Neural cell (in vitro differentiated cells): ENCODE results near the gene PIGQ. TPM values are rescaled to one million over a fixed set of nuclear protein-coding genes. Genes with fewer than 3 reads are reported as not detected.

Source experiments
- H2AFZ ChIP-seq: fragments of 200-600, 300-800 bp; sonication (generic), shearing (Covaris generic); 2 replicates; pipeline ENCODE4 v1.6.0; 2014; ENCODE audit warnings: low read depth, mild to moderate bottlenecking, antibody characterized with exemption, low read length, moderate library complexity
- H3F3A ChIP-seq: fragments of 200-600 bp; shearing (Covaris generic); 2 replicates; pipeline ENCODE4 v1.6.1; 2016; ENCODE audit warnings: mild to moderate bottlenecking, moderate library complexity, mixed read lengths, antibody characterized with exemption, low read length; ENCODE audit not compliant: insufficient read depth, poor library complexity, severe bottlenecking
- H3K27ac ChIP-seq: fragments of 200-600, 300-800 bp; sonication (generic), shearing (Covaris generic); 2 replicates; pipeline ENCODE4 v1.5.1; 2014; ENCODE audit warnings: mild to moderate bottlenecking, low read length, moderate library complexity
- H3K27me3 ChIP-seq: fragments of 300-800, 200-600 bp; sonication (generic), shearing (Covaris generic); 2 replicates; pipeline ENCODE4 v1.6.0; 2014; ENCODE audit warnings: mild to moderate bottlenecking, low read depth, low read length, moderate library complexity; ENCODE audit not compliant: insufficient read depth
- H3K36me3 ChIP-seq: fragments of 300-800, 200-600 bp; sonication (generic), shearing (Covaris generic); 2 replicates; pipeline ENCODE4 v1.5.1; 2014; ENCODE audit warnings: mild to moderate bottlenecking, antibody characterized with exemption, low read length, moderate library complexity; ENCODE audit not compliant: insufficient read depth
- H3K4me2 ChIP-seq: fragments of 300-800, 200-600 bp; sonication (generic), shearing (Covaris generic); 2 replicates; pipeline ENCODE4 v1.6.0; 2014; ENCODE audit warnings: mild to moderate bottlenecking, low read length
- H3K4me3 ChIP-seq: fragments of 300-800, 200-600 bp; sonication (generic), shearing (Covaris generic); 2 replicates; pipeline ENCODE4 v1.5.1; 2014; ENCODE audit warnings: mild to moderate bottlenecking, low read length, moderate library complexity
- H3K79me2 ChIP-seq: fragments of 200-600 bp; shearing (Covaris generic); replicated peaks from 2 replicates; pipeline ENCODE4 v1.6.0; 2014; ENCODE audit warnings: mild to moderate bottlenecking, low read length, moderate library complexity; ENCODE audit not compliant: insufficient read depth
- H3K9ac ChIP-seq: fragments of 300-800, 200-600 bp; sonication (generic), shearing (Covaris generic); 2 replicates; pipeline ENCODE4 v1.6.1; 2016; ENCODE audit warnings: mild to moderate bottlenecking, low read length, mixed read lengths
- H3K9me2 ChIP-seq: fragments of 200-600 bp; shearing (Covaris generic); 2 replicates; pipeline ENCODE4 v1.6.1; 2016; ENCODE audit warnings: mild to moderate bottlenecking, low read length, mixed read lengths; ENCODE audit not compliant: insufficient read depth
- H3K9me3 ChIP-seq: fragments of 200-600, 300-800 bp; sonication (generic), shearing (Covaris generic); 2 replicates; pipeline ENCODE4 v1.6.1; 2016; ENCODE audit warnings: mild to moderate bottlenecking, mixed run types, low read length, moderate library complexity, mixed read lengths
- H4K20me1 ChIP-seq: fragments of 200-600 bp; shearing (Covaris generic); 2 replicates; pipeline ENCODE4 v1.6.1; 2016; ENCODE audit warnings: mild to moderate bottlenecking, mixed run types; ENCODE audit not compliant: insufficient read depth
- CTCF ChIP-seq: fragments of 450-650 bp; IDR thresholded peaks from 2 replicates; pipeline ENCODE4 v1.5.1; 2014; ENCODE audit warnings: antibody characterized with exemption, mild to moderate bottlenecking, moderate library complexity; ENCODE audit not compliant: poor library complexity, severe bottlenecking
- EP300 ChIP-seq: fragments of 450-650 bp; conservative IDR thresholded peaks from 2 replicates; pipeline ENCODE4 v1.6.1; 2014; ENCODE audit warnings: antibody characterized with exemption, mild to moderate bottlenecking, moderate library complexity; ENCODE audit not compliant: poor library complexity, severe bottlenecking
- EZH2 ChIP-seq: fragments of 200-600, 300-800 bp; shearing (Covaris generic), sonication (generic); IDR thresholded peaks from 2 replicates; pipeline ENCODE4 v1.6.1; 2014; ENCODE audit warnings: antibody characterized with exemption, low read length, borderline replicate concordance, mild to moderate bottlenecking; ENCODE audit not compliant: insufficient read depth, poor library complexity, severe bottlenecking
- MXI1 ChIP-seq: fragments of 450-650 bp; conservative IDR thresholded peaks from 2 replicates; pipeline ENCODE4 v1.6.1; 2014; ENCODE audit warnings: antibody characterized with exemption, mild to moderate bottlenecking; ENCODE audit not compliant: poor library complexity, severe bottlenecking
- POLR2AphosphoS5 ChIP-seq: IDR thresholded peaks from 2 replicates; pipeline ENCODE4 v1.6.1; 2012
- RAD21 ChIP-seq: fragments of 450-650 bp; conservative IDR thresholded peaks from 2 replicates; pipeline ENCODE4 v1.6.1; 2014; ENCODE audit warnings: antibody characterized with exemption, mild to moderate bottlenecking, moderate library complexity
- REST ChIP-seq: IDR thresholded peaks from 2 replicates; pipeline ENCODE4 v1.6.1; 2012; ENCODE audit warnings: borderline replicate concordance
- SMC3 ChIP-seq: fragments of 450-650 bp; conservative IDR thresholded peaks from 2 replicates; pipeline ENCODE4 v1.6.1; 2014; ENCODE audit warnings: antibody characterized with exemption, mild to moderate bottlenecking, moderate library complexity; ENCODE audit not compliant: poor library complexity
- TAF1 ChIP-seq: IDR thresholded peaks from 2 replicates; pipeline ENCODE4 v1.6.1; 2012; ENCODE audit warnings: low read depth
- polyA plus RNA-seq: library from polyadenylated mRNA; depleted of rRNA; stranded (reverse); fragments of >200 nt; gene quantifications from 2 replicates; pipeline ENCODE4 v1.2.3, GENCODE V29; 2014

PIGQ gene
- polyA plus RNA-seq, 1 donor from 2014 or later = 69.2 TPM

- no peak overlapping the region for H2AFZ ChIP-seq
- H3K27ac ChIP-seq = no peak overlapping the region
- H3K4me2 ChIP-seq = no peak overlapping the region
- no peak for TF ChIP-seq POLR2AphosphoS5
- no peak for TF ChIP-seq MXI1
- no peak for TF ChIP-seq CTCF
- no peak for TF ChIP-seq REST
- TF ChIP-seq EZH2 = no peak
- no peak for TF ChIP-seq RAD21
- TF ChIP-seq EP300 = no peak
- no peak for TF ChIP-seq SMC3
- no peak for TF ChIP-seq TAF1
- no peaks in the 10 kb centered on the region for H3K9me2 ChIP-seq
- H3K4me3 ChIP-seq = no peak overlapping the region
- H3K36me3 ChIP-seq = no peaks in the 10 kb centered on the region
- H3K9ac ChIP-seq = no peak overlapping the region
- H3F3A ChIP-seq = no peaks in the 10 kb centered on the region
- H3K79me2 ChIP-seq = no peaks in the 10 kb centered on the region
- no peaks in the 10 kb centered on the region for H3K27me3 ChIP-seq
- H3K9me3 ChIP-seq = no peaks in the 10 kb centered on the region
- no peaks in the 10 kb centered on the region for H4K20me1 ChIP-seq
Observed at GRCh38 chr16:606656-607307, 37.0 kb downstream of the PIGQ start.

- no peaks in the 10 kb centered on the region for H4K20me1 ChIP-seq
- no peaks in the 10 kb centered on the region for H3K36me3 ChIP-seq
- no peak overlapping the region for H3K27ac ChIP-seq
- no peaks in the 10 kb centered on the region for H3K9me2 ChIP-seq
- no peak overlapping the region for H3K9ac ChIP-seq
- no peak overlapping the region for H3K4me3 ChIP-seq
- H2AFZ ChIP-seq = no peak overlapping the region
- no peaks in the 10 kb centered on the region for H3K9me3 ChIP-seq
- TF ChIP-seq MXI1 (no peak), TAF1 (no peak), EZH2 (no peak)
- no peaks in the 10 kb centered on the region for H3K79me2 ChIP-seq
- H3K4me2 ChIP-seq = no peak overlapping the region
- no peaks in the 10 kb centered on the region for H3F3A ChIP-seq
- no peaks in the 10 kb centered on the region for H3K27me3 ChIP-seq
Observed at GRCh38 chr16:608019-608418, 38.3 kb downstream of the PIGQ start.
